Keratinocyte (primary cell): ENCODE measurements around the gene PLCL1.

Experiments used
- CTCF ChIP-seq, 3 experiments: IDR thresholded peaks in 1 of 3; conservative IDR thresholded peaks in 1 of 3; optimal IDR thresholded peaks in 1 of 3; 2 replicates in 2 of 3; 3 replicates in 1 of 3; pipeline versions ENCODE3 to v1.5.1; 2011; ENCODE audit warnings: low read length in 3 of 3, mild to moderate bottlenecking in 3 of 3, moderate library complexity in 2 of 3, control low read depth in 1 of 3, inconsistent platforms in 1 of 3; ENCODE audit not compliant: insufficient read depth in 2 of 3; ENCODE audit errors: extremely low read depth in 1 of 3
- EZH2 ChIP-seq: IDR thresholded peaks from one replicate; pipeline ENCODE4 v1.6.1; 2012; ENCODE audit warnings: inconsistent platforms, mild to moderate bottlenecking, low read length, moderate library complexity

GRCh38 chr2:198052741-198053140 is 248.3 kb downstream of the PLCL1 start:
- no peak for TF ChIP-seq CTCF (optimal IDR thresholded peaks at IDR 0.05 in 1 of 3, IDR thresholded peaks at IDR 0.05 in 1 of 3, conservative IDR thresholded peaks at IDR 0.05 in 1 of 3; ENCODE audit: extremely low read depth in 1 of 3, insufficient read depth in 2 of 3, low read length in 3 of 3)
- no peak for TF ChIP-seq EZH2
